K562 (cell line): ENCODE data around the gene SLC10A3.

Experiments used
- KLF1 ChIP-seq: fragments of 450-650 bp; IDR thresholded peaks from 2 replicates; pipeline ENCODE4 v1.6.1; 2016; ENCODE audit warnings: missing genetic modification characterization, missing compliant biosample characterization
- RCOR1 ChIP-seq, 2 experiments: IDR thresholded peaks; 2 replicates each; pipeline ENCODE4 v1.6.1; 2012; ENCODE audit warnings: low read depth in 2 of 2, low read length in 2 of 2, borderline replicate concordance in 1 of 2, improper control_type of control experiment in 1 of 2
- SOX6 ChIP-seq: fragments of 450-650 bp; IDR thresholded peaks from 2 replicates; pipeline ENCODE4 v1.6.1; 2014; ENCODE audit warnings: mild to moderate bottlenecking
- ZBTB8A ChIP-seq: fragments of 450-650 bp; IDR thresholded peaks from 2 replicates; pipeline ENCODE4 v1.6.1; 2018; ENCODE audit warnings: mild to moderate bottlenecking, moderate library complexity; ENCODE audit not compliant: partially characterized antibody
- ZC3H4 ChIP-seq: sonication (generic); formaldehyde crosslinking; IDR thresholded peaks from 2 replicates; pipeline ENCODE4 v1.9.0; 2021; ENCODE audit warnings: missing genetic modification reagents, borderline replicate concordance
- ZNF324 ChIP-seq: fragments of 250-450 bp; sonication (Bioruptor Pico); IDR thresholded peaks from 2 replicates; pipeline ENCODE4 v1.4.0; 2020; ENCODE audit warnings: mild to moderate bottlenecking
- ZNF76 ChIP-seq: fragments of 250-450 bp; sonication (Bioruptor Pico); IDR thresholded peaks from 2 replicates; pipeline ENCODE4 v1.4.0; 2020; ENCODE audit warnings: mild to moderate bottlenecking, moderate library complexity, borderline replicate concordance
- TF ChIP-seq, protein P1 (sequence below), 3 experiments: IDR thresholded peaks in 2 of 3; conservative IDR thresholded peaks in 1 of 3; 2 replicates each; pipeline ENCODE4 v1.5.1; 2011 to 2012; ENCODE audit warnings: low read length in 3 of 3, mild to moderate bottlenecking in 3 of 3, control low read depth in 2 of 3, improper control_type of control experiment in 1 of 3, inconsistent platforms in 1 of 3, low read depth in 1 of 3, mixed read lengths in 1 of 3, moderate library complexity in 1 of 3; ENCODE audit not compliant: insufficient read depth in 2 of 3
- TF ChIP-seq, protein P2 (sequence below): fragments of 250-450 bp; sonication (Bioruptor Pico); IDR thresholded peaks from 2 replicates; pipeline ENCODE4 v1.5.0; 2020; ENCODE audit warnings: mild to moderate bottlenecking, borderline replicate concordance
- TF ChIP-seq, protein P3 (sequence below): sonication (generic); formaldehyde crosslinking; IDR thresholded peaks from 2 replicates; pipeline ENCODE4 v1.8.1; 2023; ENCODE audit warnings: mild to moderate bottlenecking, missing genetic modification reagents
- TF ChIP-seq, protein P4 (sequence below): IDR thresholded peaks from 3 replicates; pipeline ENCODE4 v1.6.1; 2011; ENCODE audit warnings: borderline replicate concordance, mild to moderate bottlenecking; ENCODE audit not compliant: insufficient read length, insufficient read depth

DNA sequence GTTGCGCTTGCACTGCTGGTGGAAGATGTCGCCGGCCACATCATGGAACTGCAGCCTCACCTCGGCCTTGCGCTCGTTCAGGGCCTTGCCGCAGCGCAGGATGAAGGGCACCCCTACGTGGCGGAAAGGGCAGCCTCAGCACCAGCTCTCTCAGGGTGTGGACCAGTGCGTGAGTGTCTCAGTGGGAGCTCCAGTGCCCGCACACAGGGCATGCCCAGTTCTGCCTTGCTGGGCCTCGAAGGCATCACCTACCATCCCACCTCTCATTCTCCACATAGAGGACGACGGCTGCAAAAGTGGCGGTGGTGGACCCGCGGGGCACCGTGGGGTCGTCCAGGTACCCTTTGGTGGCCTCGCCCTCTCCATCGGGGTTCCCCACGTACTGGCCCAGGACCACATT is 42.3 kb upstream of the SLC10A3 start:
- TF ChIP-seq, protein P1, sequence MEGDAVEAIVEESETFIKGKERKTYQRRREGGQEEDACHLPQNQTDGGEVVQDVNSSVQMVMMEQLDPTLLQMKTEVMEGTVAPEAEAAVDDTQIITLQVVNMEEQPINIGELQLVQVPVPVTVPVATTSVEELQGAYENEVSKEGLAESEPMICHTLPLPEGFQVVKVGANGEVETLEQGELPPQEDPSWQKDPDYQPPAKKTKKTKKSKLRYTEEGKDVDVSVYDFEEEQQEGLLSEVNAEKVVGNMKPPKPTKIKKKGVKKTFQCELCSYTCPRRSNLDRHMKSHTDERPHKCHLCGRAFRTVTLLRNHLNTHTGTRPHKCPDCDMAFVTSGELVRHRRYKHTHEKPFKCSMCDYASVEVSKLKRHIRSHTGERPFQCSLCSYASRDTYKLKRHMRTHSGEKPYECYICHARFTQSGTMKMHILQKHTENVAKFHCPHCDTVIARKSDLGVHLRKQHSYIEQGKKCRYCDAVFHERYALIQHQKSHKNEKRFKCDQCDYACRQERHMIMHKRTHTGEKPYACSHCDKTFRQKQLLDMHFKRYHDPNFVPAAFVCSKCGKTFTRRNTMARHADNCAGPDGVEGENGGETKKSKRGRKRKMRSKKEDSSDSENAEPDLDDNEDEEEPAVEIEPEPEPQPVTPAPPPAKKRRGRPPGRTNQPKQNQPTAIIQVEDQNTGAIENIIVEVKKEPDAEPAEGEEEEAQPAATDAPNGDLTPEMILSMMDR (IDR thresholded peaks at IDR 0.05 in 2 of 3, conservative IDR thresholded peaks at IDR 0.05 in 1 of 3; ENCODE audit: insufficient read depth in 2 of 3, low read depth in 1 of 3, low read length in 3 of 3): no peak
- no peak for TF ChIP-seq ZNF76
- no peak for TF ChIP-seq ZNF324 (CRISPR knock-in tag)
- TF ChIP-seq, protein P2, sequence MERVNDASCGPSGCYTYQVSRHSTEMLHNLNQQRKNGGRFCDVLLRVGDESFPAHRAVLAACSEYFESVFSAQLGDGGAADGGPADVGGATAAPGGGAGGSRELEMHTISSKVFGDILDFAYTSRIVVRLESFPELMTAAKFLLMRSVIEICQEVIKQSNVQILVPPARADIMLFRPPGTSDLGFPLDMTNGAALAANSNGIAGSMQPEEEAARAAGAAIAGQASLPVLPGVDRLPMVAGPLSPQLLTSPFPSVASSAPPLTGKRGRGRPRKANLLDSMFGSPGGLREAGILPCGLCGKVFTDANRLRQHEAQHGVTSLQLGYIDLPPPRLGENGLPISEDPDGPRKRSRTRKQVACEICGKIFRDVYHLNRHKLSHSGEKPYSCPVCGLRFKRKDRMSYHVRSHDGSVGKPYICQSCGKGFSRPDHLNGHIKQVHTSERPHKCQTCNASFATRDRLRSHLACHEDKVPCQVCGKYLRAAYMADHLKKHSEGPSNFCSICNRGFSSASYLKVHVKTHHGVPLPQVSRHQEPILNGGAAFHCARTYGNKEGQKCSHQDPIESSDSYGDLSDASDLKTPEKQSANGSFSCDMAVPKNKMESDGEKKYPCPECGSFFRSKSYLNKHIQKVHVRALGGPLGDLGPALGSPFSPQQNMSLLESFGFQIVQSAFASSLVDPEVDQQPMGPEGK (CRISPR knock-in tag): no peak
- TF ChIP-seq, protein P3, sequence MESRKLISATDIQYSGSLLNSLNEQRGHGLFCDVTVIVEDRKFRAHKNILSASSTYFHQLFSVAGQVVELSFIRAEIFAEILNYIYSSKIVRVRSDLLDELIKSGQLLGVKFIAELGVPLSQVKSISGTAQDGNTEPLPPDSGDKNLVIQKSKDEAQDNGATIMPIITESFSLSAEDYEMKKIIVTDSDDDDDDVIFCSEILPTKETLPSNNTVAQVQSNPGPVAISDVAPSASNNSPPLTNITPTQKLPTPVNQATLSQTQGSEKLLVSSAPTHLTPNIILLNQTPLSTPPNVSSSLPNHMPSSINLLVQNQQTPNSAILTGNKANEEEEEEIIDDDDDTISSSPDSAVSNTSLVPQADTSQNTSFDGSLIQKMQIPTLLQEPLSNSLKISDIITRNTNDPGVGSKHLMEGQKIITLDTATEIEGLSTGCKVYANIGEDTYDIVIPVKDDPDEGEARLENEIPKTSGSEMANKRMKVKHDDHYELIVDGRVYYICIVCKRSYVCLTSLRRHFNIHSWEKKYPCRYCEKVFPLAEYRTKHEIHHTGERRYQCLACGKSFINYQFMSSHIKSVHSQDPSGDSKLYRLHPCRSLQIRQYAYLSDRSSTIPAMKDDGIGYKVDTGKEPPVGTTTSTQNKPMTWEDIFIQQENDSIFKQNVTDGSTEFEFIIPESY (CRISPR knock-in tag): no peak
- no peak for TF ChIP-seq SOX6
- TF ChIP-seq ZBTB8A: no peak
- TF ChIP-seq, protein P4, sequence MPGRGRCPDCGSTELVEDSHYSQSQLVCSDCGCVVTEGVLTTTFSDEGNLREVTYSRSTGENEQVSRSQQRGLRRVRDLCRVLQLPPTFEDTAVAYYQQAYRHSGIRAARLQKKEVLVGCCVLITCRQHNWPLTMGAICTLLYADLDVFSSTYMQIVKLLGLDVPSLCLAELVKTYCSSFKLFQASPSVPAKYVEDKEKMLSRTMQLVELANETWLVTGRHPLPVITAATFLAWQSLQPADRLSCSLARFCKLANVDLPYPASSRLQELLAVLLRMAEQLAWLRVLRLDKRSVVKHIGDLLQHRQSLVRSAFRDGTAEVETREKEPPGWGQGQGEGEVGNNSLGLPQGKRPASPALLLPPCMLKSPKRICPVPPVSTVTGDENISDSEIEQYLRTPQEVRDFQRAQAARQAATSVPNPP: no peak
- TF ChIP-seq KLF1 (tag): no peak
- no peak for TF ChIP-seq RCOR1 (IDR thresholded peaks at IDR 0.05; ENCODE audit: borderline replicate concordance in 1 of 2, low read depth in 2 of 2, low read length in 2 of 2)
- TF ChIP-seq ZC3H4 (CRISPR knock-in tag): no peak
